HG03064 (cell line): ENCODE results near the gene HTRA3.

Source experiments
- ATAC-seq: cut with Tn5 transposase; IDR thresholded peaks from one replicate; pipeline ENCODE4 v1.9.1; 2021; ENCODE audit warnings: low read depth; ENCODE audit not compliant: unreplicated experiment

The HTRA3 gene

GRCh38 chr4:8233672-8234484 lies 35.7 kb upstream of the HTRA3 start:
- ATAC-seq: no peak

GRCh38 chr4:8234715-8235114 lies 34.8 kb upstream of the HTRA3 start:
- ATAC-seq: no peak

GRCh38 chr4:8235224-8235623 lies 34.3 kb upstream of the HTRA3 start:
- ATAC-seq: no peak

- no peak for ATAC-seq
Observed at GRCh38 chr4:8235686-8236085, 33.9 kb upstream of the HTRA3 start.

GRCh38 chr4:8236106-8236919 lies 33.2 kb upstream of the HTRA3 start:
- ATAC-seq: no peak

- ATAC-seq: no peak
Observed at GRCh38 chr4:8236920-8237195, 32.7 kb upstream of the HTRA3 start.

GRCh38 chr4:8237256-8237989 lies 32.1 kb upstream of the HTRA3 start:
- ATAC-seq: no peak

- ATAC-seq: no peak
Observed at GRCh38 chr4:8238036-8238511, 31.5 kb upstream of the HTRA3 start.

- no peak for ATAC-seq
Observed at GRCh38 chr4:8238515-8239053, 31.0 kb upstream of the HTRA3 start.

- no peak for ATAC-seq
Observed at GRCh38 chr4:8239226-8239625, 30.3 kb upstream of the HTRA3 start.

GRCh38 chr4:8239661-8240060 lies 29.9 kb upstream of the HTRA3 start:
- no peak for ATAC-seq

- no peak for ATAC-seq
Observed at GRCh38 chr4:8240211-8241041, 29.1 kb upstream of the HTRA3 start.

GRCh38 chr4:8241211-8241779 lies 28.3 kb upstream of the HTRA3 start:
- ATAC-seq: no peak

- ATAC-seq: peak; percentile 51
Observed at GRCh38 chr4:8241895-8242696, 27.5 kb upstream of the HTRA3 start.

GRCh38 chr4:8242782-8243560 lies 26.6 kb upstream of the HTRA3 start:
- ATAC-seq: no peak

- no peak for ATAC-seq
Observed at GRCh38 chr4:8244001-8244757, 25.4 kb upstream of the HTRA3 start.

- ATAC-seq: no peak
Observed at GRCh38 chr4:8244931-8245460, 24.6 kb upstream of the HTRA3 start.
